Heart left ventricle (tissue), 16 donors: ENCODE measurements around the gene SYCN. TPM values are rescaled to one million over a fixed set of nuclear protein-coding genes. Genes with fewer than 3 reads are reported as not detected.

ENCODE experiments used
- ATAC-seq, 4 donors: fragments of 200-7000 bp; cut with Tn5 transposase; one replicate each; pipeline ENCODE4 v1.9.1; 2020 to 2022; ENCODE audit warnings: moderate library complexity in 4 of 4, mild to moderate bottlenecking in 3 of 4, moderate number of reproducible peaks in 1 of 4
- DNase-seq, 5 donors: peaks; one replicate each; pipeline ENCODE4 v3.0.0-alpha.2; 2020
- H3K27ac ChIP-seq, 12 donors: fragments of 200-600 bp; sonication (generic) in 4 of 12; one replicate each; pipeline versions ENCODE4 v1.5.0 to v1.8.0; 2016 to 2022; ENCODE audit warnings: mild to moderate bottlenecking in 2 of 12
- H3K27me3 ChIP-seq, 9 donors: fragments of 200-600 bp; sonication (generic) in 2 of 9; one replicate each; pipeline versions ENCODE4 v1.5.1 to v1.8.0; 2016 to 2022; ENCODE audit warnings: mild to moderate bottlenecking in 3 of 9
- H3K36me3 ChIP-seq, 9 donors: fragments of 200-600 bp; sonication (generic) in 2 of 9; one replicate each; pipeline versions ENCODE4 v1.5.0 to v1.8.0; 2018 to 2022; ENCODE audit warnings: mild to moderate bottlenecking in 2 of 9
- H3K4me1 ChIP-seq, 12 donors: fragments of 200-600 bp; sonication (generic) in 4 of 12; one replicate each; pipeline versions ENCODE4 v1.5.0 to v1.8.0; 2016 to 2022; ENCODE audit warnings: mild to moderate bottlenecking in 3 of 12
- H3K4me3 ChIP-seq, 12 donors: fragments of 200-600 bp; sonication (generic) in 4 of 12; one replicate each; pipeline versions ENCODE4 v1.5.0 to v1.8.0; 2017 to 2022; ENCODE audit warnings: mild to moderate bottlenecking in 9 of 12, moderate library complexity in 4 of 12
- H3K9me3 ChIP-seq, 12 donors: fragments of 200-600 bp; sonication (generic) in 4 of 12; one replicate each; pipeline versions ENCODE4 v1.5.0 to v1.8.0; 2016 to 2022; ENCODE audit warnings: mild to moderate bottlenecking in 1 of 12
- CTCF ChIP-seq, 12 donors: fragments of 200-600 bp; sonication (generic) in 4 of 12; IDR thresholded peaks; one replicate each; pipeline versions ENCODE4 v1.5.0 to v1.8.0; 2018 to 2022; ENCODE audit warnings: antibody characterized with exemption in 12 of 12, mild to moderate bottlenecking in 5 of 12
- POLR2A ChIP-seq, 2 donors: fragments of 450-650 bp; IDR thresholded peaks; one replicate each; pipeline ENCODE4 v1.6.1; 2017; ENCODE audit warnings: antibody characterized with exemption in 2 of 2, mild to moderate bottlenecking in 2 of 2, moderate library complexity in 2 of 2
- WGBS, 4 donors: extraction: QIAGEN DNeasy Blood & Tissue Kit in 2 of 4; methylation state at CpG; one replicate each; pipeline versions ENCODE4 v1.1.5 to v1.1.7; 2013 to 2018; 5-methylcytosine and 5-hydroxymethylcytosine counted together
- intact Hi-C, 10 donors: fragments of 100-400 bp; cut with DNase I; formaldehyde crosslinking; loops; one replicate each; pipeline versions ENCODE4 v1.11.1 to v1.14.2; 2022
- polyA plus RNA-seq, 2 donors: library from polyadenylated mRNA; stranded (reverse); fragments of 200-250 nt; gene quantifications; one replicate each; pipeline ENCODE4 v1.2.3, GENCODE V29; 2013
- total RNA-seq, 9 donors: library from RNA; depleted of rRNA in 2 of 9; stranded (reverse); fragments of >200 nt in 2 of 9; fragmentation: NEBNext Ultra II Directional in 3 of 9; extraction: Animal tissue kit (Norgen Biotek cat#: 25700) in 3 of 9; gene quantifications; one replicate each; pipeline versions ENCODE4 v1.1.0 to v1.2.4, GENCODE V29; 2016 to 2023
- donor health status: ischemic (EF 13 %, LVEDD 7.1; RV severe dilation, severe dysfunction).
- donor health status: healthy with polysubstance abuse.
- donor health status: DM: no; HTN: yes; CAD: no.
- donor health status: DM: no; HTN: no; CAD: no.
- donor health status: ischemic (EF 25% LVEDD 6.9; RV normal size, moderate dysfunction).
- donor health status: ischemic (EF 25% LVEDD 5.7; RV mildly dilated, moderate dysfunction).
- donor health status: healthy.
- donor health status: DM: yes; HTN: yes; CAD: no.
- donor health status: ischemic (EF 35%, LVEDD 5.7; RV mildly dilated, moderate dysfunction).
- donor health status: nonischemic (EF 11% LVEDD 7.7; RV severe dilation, severe dysfunction).
- donor health status: DM: yes; HTN: yes; CAD: no.
- donor health status: PGD.
- donor health status: ischemic (EF 29% LVEDD 5.4; RV normal size, mild dysfunction).
- donor health status: nonischemic (EF 23%, LVEDD 6.1; RV moderate dilation, normal function).

Gene SYCN
- total and polyA plus RNA-seq, 11 donors = 0.77 TPM; not detected in 10

- Histone ChIP-seq H3K27ac (no peak overlapping the region), H3K4me3 (no peak overlapping the region), H3K4me1 (peaks cover 0 to 21% (median 13%) of the 10 kb centered on the region in 12 donors), H3K9me3 (no peaks in the 10 kb centered on the region), H3K27me3 (no peaks in the 10 kb centered on the region), H3K36me3 (peaks cover 0 to 29% (median 8%) of the 10 kb centered on the region in 9 donors)
- ATAC-seq (no peak), DNase-seq (no peak)
- TF ChIP-seq POLR2A (IDR thresholded peaks at IDR 0.05) = no peak
- TF ChIP-seq CTCF (IDR thresholded peaks at IDR 0.05) = no peak
- intact Hi-C loops = no loop called here
- 88 to 94% (median 91%) methylated on average over 19 to 23 of the region's 23 CpGs for WGBS, 4 donors
These were observed 35.6 kb downstream of the SYCN start for GRCh38 chr19:39168258-39169142.

GRCh38 chr19:39167461-39168257 is 36.4 kb downstream of the SYCN start:
- TF ChIP-seq CTCF (IDR thresholded peaks at IDR 0.05) = no peak
- TF ChIP-seq POLR2A (IDR thresholded peaks at IDR 0.05) = no peak
- Histone ChIP-seq H3K4me1 (peaks cover 0 to 21% (median 13%) of the 10 kb centered on the region in 12 donors), H3K27ac (peak overlapping the region in 1 of 12 donors; percentile 26), H3K9me3 (no peaks in the 10 kb centered on the region), H3K4me3 (no peak overlapping the region), H3K27me3 (no peaks in the 10 kb centered on the region), H3K36me3 (peaks cover 0 to 22% (median 8%) of the 10 kb centered on the region in 9 donors)
- DNase-seq (no peak), ATAC-seq (peak in 1 of 4 donors; percentile 9)
- intact Hi-C loops = no loop called here
- 78 to 92% (median 81%) methylated on average over 19 to 25 of the region's 25 CpGs for WGBS, 4 donors

- H3K4me3 ChIP-seq = peak overlapping the region in 2 of 12 donors; percentile 13 to 26
- H3K27ac ChIP-seq = peak overlapping the region in 1 of 12 donors; percentile 26
- ATAC-seq (peak; percentile 19 to 77 (median 70)), DNase-seq (peak; percentile 70 to 82 (median 74))
- intact Hi-C loops = no loop called here
- TF ChIP-seq CTCF (IDR thresholded peaks at IDR 0.05) = no peak
- peaks cover 0 to 17% (median 8%) of the 10 kb centered on the region in 9 donors for H3K36me3 ChIP-seq
- no peaks in the 10 kb centered on the region for H3K9me3 ChIP-seq
- 27 to 35% (median 31%) methylated on average over 11 to 24 of the region's 24 CpGs for WGBS, 4 donors
- H3K27me3 ChIP-seq = no peaks in the 10 kb centered on the region
- H3K4me1 ChIP-seq = peaks cover 0 to 21% (median 13%) of the 10 kb centered on the region in 12 donors
These were observed 37.3 kb downstream of the SYCN start for GRCh38 chr19:39166571-39167391.
